Measurements from ENCODE around the gene NAA50.
A peak's percentile ranks its signal among the peaks of the same experiment; 100 is the strongest.

Gene NAA50

DNA sequence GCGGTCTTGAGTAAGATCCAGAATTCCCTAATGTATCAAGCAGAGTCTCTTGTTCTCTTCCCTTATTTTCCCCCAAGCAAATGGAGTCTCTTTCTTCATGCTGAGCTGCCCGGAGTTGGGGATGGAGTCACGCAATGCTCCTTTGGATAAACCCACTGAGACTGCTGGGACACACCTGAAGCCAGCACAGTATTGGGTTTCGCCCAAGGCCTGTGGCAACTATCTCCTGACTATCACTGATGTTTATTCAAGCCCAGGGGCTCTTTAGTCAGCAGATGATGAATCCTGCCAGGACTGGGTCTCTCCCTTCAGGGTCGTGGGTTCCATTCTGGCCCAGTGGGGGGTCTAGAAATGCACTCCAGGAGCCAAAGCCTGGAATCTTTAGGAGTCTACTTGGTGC, 60.9 kb downstream of the NAA50 start:
- no peak for DNase-seq

DNA sequence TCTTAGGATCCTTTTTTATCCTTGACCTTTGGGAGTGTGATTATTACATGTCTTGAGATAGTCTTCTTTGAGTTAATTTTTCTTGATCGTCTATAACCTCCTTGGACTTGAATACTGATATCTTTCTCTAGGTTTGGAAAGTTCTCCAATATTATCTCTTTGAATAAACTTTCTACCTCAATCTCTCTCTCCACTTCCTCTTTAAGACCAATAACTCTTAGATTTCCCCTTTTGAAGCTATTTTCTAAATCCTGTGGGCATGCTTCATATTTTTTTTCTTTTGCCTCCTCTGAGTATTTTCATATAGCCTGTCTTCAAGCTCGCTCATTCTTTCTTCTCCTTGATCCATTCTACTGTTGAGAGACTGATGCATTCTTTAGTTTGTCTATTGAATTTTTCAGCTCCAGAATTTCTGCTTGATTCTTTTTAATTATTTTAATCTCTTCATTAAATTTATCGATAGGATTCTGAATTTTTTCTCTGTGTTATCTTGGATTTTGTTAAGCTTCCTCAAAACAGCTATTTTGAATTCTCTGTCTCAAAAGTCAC, 61.7 kb downstream of the NAA50 start:
- DNase-seq: no peak

DNA sequence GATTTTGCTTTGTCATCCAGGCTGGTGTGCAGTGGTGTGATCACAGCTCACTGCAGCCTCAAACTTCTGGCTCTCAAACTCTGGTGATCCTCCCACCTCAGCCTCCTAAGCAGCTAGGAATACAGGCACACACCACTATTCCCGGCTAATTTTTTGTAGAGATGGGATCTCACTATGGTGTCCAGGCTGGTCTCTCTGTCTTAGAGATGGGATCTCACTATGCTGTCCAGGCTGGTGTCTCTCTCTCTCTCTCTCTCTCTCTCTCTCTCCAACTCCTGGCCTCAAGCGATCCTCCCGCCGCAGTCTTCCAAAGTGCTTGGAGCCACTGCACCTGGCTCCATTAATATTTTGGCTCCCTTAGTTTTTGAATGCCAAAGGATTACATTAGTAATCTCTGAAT, 67.3 kb downstream of the NAA50 start:
- DNase-seq: no peak

DNA sequence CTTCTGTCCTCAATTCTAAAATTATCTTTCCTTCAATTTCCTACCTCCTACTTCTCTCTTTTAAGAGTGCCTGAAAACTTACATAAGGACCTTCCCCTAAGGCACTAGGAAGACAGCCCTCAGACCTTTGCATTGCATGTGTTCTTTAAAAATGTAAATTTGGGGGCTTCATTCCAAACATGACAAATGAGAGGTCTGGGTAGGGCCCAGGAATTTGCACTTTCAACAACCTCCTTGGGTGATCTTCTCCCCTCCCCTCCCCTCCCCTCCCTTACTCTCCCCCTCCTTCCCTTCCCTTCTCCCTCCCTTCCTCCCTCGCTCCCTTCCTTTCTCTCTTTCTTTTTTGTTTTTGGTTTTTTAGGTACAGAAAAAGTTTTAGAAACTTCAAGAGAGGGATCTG, 68.3 kb downstream of the NAA50 start:
- no peak for DNase-seq

DNA sequence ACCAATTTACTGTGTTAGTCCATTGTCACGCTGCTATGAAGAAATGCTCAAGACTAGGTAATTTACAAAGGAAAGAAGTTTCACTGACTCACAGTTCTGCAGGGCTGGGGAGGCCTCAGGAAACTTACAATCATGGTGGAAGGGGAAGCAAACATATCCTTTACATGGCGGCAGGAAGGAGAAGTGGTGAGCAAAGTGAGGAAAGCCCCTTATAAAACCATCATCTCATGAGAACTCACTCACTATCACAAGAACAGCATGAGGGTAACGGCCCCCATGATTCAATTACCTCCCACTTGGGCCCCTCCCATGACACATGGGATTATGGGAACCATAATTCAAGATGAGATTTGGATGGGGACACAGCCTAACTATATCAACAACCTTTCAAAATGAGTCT, 69.8 kb downstream of the NAA50 start:
- no peak for DNase-seq

DNA sequence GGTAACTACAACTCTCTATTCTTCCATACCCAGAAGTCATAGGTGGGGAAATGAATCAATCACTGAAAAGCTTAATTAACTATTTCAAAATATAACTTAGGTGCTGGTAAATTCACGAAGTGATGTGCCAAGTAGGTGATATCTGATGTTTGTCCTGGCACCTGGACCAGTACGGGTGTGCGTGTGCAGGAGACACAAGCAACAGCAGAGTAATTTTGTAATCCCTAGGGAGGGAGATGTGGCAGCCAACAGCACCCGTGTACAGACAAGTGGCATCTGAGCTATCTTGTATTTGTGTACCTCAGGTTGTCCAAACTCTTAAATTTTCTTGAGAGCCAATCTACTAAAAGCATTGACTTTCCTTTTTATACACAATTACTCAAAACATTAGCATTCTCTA, 72.5 kb downstream of the NAA50 start:
- DNase-seq: no peak

DNA sequence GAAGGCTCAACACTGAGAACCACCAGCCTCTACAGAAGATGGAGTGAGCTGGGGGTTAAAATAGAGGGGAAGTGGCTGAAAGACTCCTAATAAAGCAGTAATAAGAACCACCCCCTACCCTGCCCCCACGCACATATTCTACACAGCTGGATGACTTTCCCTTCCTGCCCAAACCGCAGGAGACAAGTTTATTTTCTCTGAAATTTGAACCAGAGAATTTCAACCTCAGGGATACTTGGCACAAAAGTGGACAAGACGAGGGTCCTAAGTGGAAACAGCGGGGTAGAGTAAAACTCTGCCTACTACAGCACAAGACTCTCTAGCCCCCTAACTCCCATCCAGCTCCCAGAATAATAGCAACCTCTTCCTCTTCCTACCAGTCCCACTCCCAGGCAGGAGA, 78.0 kb downstream of the NAA50 start:
- DNase-seq: peak; percentile 70
